Measurements from ENCODE around the gene HFE. TPM values are rescaled to one million over a fixed set of nuclear protein-coding genes. Genes with fewer than 3 reads are reported as not detected.
"Not testable (repeated sequence)": the region's sequence is repeated elsewhere in the genome, so short reads cannot be mapped to it uniquely, and the experiment has no call there.

HFE gene
- polyA plus RNA-seq, 10 donors = 3.4 to 7.1 (median 4.8) TPM

GRCh38 chr6:26107935-26108334, 20.7 kb downstream of the HFE start:
- no peak for DNase-seq

GRCh38 chr6:26109772-26110171, 22.5 kb downstream of the HFE start:
- DNase-seq = no peak

- DNase-seq = no peak
Observed at GRCh38 chr6:26113570-26113969, 26.3 kb downstream of the HFE start.

- no peak for DNase-seq
Observed at GRCh38 chr6:26115226-26115625, 28.0 kb downstream of the HFE start.

- DNase-seq = no peak
Observed at GRCh38 chr6:26116267-26116666, 29.0 kb downstream of the HFE start.

DNA sequence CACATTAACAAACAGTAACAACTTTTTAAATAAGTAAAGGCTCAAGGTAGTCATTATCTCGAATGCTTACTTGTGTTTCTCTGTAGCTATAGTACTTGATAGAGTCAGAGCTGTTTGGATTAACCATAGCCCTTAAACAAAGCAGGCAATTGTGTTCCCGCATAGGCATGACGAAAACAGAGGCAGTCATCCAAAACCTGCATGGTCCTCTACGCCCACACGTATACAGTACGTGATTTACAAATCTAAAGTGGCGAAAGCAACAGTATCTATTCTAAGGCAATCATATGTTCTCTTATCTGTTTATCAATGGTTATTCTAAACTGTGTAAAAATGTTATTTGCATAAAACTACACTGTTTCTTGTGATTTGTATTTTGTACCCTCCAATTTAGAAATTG, 31.8 kb downstream of the HFE start:
- DNase-seq = peak in 1 of 3 donors; percentile 48

DNA sequence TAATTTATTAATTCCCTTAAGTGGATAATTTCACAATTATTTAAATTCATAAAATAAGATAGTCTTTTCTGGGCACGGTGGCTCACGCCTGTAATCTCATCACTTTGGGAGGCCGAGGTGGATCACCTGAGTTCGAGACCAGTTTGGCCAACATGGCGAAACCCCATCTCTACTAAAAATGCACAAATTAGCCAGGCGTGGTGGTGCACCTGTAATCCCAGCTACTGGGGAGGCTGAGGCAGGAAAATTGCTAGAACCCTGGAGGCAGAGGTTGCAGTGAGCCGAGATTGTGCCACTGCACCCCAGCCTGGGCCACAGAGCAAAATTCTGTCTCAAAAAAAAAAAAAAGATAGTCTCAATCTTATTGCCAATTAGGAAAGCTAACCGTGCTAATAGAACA, 32.9 kb downstream of the HFE start:
- not testable (repeated sequence) for DNase-seq

- no peak for DNase-seq
Observed at GRCh38 chr6:26120807-26121140, 33.5 kb downstream of the HFE start.

DNA sequence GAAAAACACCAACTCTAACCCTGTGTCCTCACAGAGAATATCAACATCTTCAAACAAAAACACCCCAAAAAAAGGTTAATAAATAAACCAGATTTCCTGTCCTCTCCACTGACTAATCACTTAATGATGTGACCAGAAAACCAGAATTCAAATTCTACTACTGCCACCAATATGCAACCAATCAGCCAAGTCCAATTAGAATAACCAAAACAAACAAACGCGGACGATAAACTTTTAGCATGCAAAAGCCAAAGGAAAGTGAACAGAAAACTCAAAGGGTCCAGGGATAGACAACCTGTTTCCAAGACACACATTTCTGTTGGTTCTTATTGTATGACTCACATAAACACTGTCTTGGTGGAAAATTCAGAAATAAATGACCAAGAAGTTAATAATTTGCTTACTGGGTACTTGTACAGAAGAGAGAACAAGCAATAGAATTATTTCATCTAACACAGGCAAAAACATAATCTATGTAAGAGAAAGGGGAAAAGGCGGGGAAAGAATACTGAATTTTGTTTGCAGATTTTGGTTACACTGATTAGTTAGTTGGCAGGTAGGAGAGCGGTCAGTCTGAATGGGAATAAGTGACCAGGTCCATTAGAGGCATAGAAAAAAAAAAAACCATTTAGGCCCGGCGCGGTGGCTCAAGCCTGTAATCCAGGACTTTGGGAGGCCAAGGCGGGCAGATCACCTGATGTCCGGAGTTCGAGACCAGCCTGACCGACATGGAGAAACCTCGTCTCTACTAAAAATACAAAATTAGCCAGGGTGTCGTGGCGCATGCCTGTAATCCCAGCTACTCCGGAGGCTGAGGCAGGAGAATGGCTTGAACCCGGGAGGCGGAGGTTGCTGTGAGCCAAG, 34.1 kb downstream of the HFE start:
- no peak for DNase-seq

DNA sequence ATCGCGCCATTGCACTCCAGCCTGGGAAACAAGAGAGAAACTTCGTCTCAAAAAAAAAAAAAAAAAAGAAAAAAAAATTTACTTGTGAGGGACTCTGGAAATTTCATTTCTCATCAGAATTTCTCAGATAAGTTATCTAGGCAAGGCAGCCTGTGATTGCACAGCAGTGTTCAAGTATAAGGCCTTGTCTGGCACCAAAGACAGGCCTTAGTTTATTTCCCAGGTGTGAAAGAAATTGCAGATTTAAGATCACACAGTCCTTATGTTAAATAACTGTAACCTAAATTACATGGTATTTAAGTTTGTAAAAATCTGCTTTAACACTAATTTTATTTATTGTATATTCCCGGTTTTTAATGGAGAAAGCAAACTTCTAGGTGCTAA, 34.8 kb downstream of the HFE start:
- DNase-seq = no peak

DNA sequence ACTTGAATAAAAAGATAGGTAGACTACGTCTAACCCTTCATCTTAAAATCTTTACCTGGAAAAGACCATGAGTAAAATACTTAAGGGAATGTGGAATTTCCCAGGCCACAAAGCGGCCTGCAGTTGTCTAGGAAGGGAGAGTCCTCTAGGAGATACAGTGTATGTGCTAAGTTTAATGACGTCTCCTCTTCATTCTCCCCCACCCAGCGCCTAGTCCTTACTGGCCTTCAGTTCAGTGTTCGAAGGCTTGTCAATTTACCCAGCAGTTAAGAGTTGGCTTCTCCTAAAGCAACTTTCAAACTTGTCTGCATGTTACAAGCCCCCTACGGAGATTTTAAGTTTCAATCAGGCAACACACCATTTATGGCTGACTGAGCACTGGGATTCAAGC, 35.2 kb downstream of the HFE start:
- DNase-seq = no peak

GRCh38 chr6:26122793-26123674, 35.8 kb downstream of the HFE start:
- peak; percentile 96 to 99 (median 98) for DNase-seq

DNA sequence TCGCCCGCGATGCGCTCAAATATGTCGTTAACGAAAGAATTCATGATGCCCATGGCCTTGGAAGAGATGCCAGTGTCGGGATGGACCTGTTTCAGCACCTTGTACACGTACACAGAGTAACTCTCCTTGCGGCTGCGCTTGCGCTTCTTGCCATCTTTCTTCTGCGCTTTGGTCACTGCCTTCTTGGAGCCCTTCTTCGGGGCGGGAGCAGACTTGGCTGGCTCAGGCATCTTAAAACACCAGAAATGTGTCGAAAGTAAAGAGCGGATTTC, 36.4 kb downstream of the HFE start:
- DNase-seq = no peak

DNA sequence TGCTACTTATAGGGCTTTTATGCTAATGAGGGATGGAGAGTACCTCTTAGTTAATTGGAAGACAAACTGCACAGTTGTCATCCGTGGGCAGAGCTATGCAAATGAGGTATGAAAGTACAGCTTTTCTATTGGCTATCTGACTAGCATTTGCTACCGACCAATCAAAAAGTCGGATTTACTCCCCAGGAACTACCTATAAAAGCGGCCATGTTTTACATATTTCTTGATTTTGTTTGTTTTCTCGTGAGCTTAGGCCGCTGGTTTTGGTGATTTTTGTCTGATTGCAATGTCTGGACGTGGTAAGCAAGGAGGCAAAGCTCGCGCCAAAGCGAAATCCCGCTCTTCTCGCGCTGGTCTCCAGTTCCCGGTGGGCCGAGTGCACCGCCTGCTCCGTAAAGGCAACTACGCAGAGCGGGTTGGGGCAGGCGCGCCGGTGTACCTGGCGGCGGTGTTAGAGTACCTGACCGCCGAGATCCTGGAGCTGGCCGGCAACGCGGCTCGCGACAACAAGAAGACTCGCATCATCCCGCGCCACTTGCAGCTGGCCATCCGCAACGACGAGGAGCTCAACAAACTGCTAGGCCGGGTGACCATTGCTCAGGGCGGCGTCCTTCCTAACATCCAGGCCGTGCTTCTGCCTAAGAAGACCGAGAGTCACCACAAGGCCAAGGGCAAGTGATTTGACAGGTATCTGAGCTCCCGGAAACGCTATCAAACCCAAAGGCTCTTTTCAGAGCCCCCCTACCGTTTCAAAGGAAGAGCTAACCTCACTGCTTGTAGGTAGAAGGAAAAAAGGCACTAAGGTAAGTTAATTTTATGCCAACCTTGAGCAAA, 36.9 kb downstream of the HFE start:
- DNase-seq = peak; percentile 95 to 99 (median 98)

GRCh38 chr6:26124781-26125685, 37.8 kb downstream of the HFE start:
- peak; percentile 23 to 67 (median 41) for DNase-seq

DNA sequence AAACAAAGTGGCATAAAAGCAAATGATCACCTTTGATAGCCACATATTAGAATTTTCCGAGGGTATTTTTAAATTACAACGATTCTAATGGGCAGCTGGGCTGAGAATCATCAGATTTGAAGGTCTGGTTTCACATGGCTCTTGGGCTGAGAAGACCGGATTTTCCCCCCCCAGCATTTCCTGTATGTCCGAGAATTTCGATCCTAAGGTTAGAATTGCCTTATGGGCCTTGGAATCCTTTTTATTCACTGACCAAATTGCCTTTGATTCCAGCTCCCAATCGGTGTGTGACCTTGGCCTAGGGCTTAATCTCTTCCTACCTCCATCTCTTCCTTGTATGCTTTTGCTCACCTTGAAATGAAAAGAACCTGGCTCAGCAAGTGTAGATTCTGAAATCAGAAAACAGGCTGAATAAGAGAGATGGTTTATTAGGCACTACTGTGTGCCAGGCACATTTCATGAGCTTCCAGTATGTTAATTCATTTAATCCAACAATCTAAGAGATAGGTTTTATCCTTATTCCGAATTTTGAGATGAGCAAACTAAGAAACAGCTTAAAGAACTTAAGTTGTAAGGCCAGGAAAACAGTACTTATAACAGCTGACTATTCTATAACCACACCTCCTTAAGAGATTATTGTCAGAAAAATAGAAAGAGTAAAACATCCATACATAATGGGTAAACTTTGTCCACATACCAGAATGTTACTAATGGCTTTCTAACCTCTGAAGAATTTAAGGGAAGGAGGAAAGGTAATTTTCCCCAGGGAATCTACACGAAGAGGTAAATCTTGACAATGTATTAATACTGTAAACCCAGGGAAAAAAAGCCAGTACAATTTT, 39.4 kb downstream of the HFE start:
- no peak for DNase-seq

GRCh38 chr6:26128013-26128771, 41.0 kb downstream of the HFE start:
- DNase-seq = no peak

- DNase-seq = no peak
Observed at GRCh38 chr6:26129656-26130055, 42.4 kb downstream of the HFE start.

DNA sequence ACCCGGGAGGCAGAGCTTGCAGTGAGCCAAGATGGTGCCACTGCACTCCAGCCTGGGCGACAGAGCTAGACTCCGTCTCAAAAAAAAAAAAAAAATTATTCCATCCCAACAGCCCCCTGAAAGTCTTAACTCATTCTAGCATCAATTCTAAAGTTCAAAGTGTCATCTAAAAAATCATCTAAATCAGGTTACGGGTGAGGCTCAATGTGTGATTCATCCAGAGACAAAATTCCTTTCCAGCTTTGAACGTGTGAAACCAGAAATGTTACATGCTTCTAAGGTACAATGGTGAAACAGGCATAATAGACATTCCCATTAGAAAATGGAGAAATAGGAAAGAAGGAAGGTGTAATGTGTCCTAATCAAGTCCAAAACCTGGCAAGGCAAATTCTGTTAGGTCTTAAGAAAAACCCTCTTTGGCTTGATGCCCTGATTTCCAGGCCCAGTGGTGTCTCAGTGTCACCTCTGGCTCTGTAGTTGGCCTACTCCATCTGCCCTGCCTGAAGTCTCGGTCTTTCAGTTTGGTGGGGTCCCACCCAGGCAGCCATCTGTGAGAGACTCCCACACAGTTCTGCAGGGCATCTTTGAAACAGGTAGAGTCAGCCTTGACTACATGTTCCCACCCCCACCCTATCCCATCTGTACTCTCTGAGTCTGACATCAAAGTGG, 43.5 kb downstream of the HFE start:
- no peak for DNase-seq
